Liver (tissue), 9 donors: ENCODE measurements around the gene OR2S2. TPM values are rescaled to one million over a fixed set of nuclear protein-coding genes. Genes with fewer than 3 reads are reported as not detected.

ENCODE experiments used
- DNase-seq: peaks from one replicate; pipeline ENCODE4 v3.0.0-alpha.2; 2017; ENCODE audit warnings: low spot score
- H3K27ac ChIP-seq, 2 donors: one replicate each; pipeline ENCODE4 v1.7.0; 2013; ENCODE audit warnings: inconsistent platforms in 2 of 2, low read length in 2 of 2, control low read depth in 1 of 2, low read depth in 1 of 2, mild to moderate bottlenecking in 1 of 2
- H3K27me3 ChIP-seq, 4 donors: one replicate each; pipeline versions ENCODE4 v1.6.1 to v1.7.0; 2013; ENCODE audit warnings: low read length in 3 of 4, inconsistent platforms in 1 of 4, mild to moderate bottlenecking in 1 of 4, moderate library complexity in 1 of 4; ENCODE audit not compliant: control insufficient read depth in 4 of 4, insufficient read depth in 4 of 4
- H3K36me3 ChIP-seq, 4 donors: one replicate each; pipeline versions ENCODE4 v1.6.1 to v1.7.0; 2013; ENCODE audit warnings: low read length in 3 of 4, mild to moderate bottlenecking in 3 of 4, low read depth in 1 of 4, moderate library complexity in 1 of 4; ENCODE audit not compliant: control insufficient read depth in 4 of 4, insufficient read depth in 3 of 4
- H3K4me1 ChIP-seq, 4 donors: one replicate each; pipeline versions ENCODE4 v1.6.1 to v1.7.0; 2013; ENCODE audit warnings: low read length in 3 of 4, mild to moderate bottlenecking in 3 of 4, moderate library complexity in 1 of 4; ENCODE audit not compliant: control insufficient read depth in 4 of 4, insufficient read depth in 4 of 4
- H3K4me3 ChIP-seq, 3 donors: one replicate each; pipeline versions ENCODE4 v1.6.1 to v1.7.0; 2013; ENCODE audit warnings: low read length in 3 of 3, control low read depth in 1 of 3, low read depth in 1 of 3, mild to moderate bottlenecking in 1 of 3
- H3K9ac ChIP-seq, 2 donors: one replicate each; pipeline ENCODE4 v1.7.0; 2013; ENCODE audit warnings: low read length in 2 of 2, mild to moderate bottlenecking in 2 of 2, moderate library complexity in 2 of 2, control low read depth in 1 of 2, low read depth in 1 of 2
- H3K9me3 ChIP-seq, 4 donors: one replicate each; pipeline versions ENCODE4 v1.6.1 to v1.7.0; 2013; ENCODE audit warnings: low read length in 3 of 4; ENCODE audit not compliant: control insufficient read depth in 4 of 4
- EGR1 ChIP-seq, 2 donors: IDR thresholded peaks; 2 replicates each; pipeline ENCODE4 v1.6.1; 2016 to 2018; ENCODE audit warnings: antibody characterized with exemption in 2 of 2, low read depth in 2 of 2
- GABPA ChIP-seq, 2 donors: IDR thresholded peaks in 1 of 2; conservative IDR thresholded peaks in 1 of 2; 2 replicates each; pipeline ENCODE4 v1.6.1; 2016; ENCODE audit warnings: antibody characterized with exemption in 2 of 2, mild to moderate bottlenecking in 1 of 2, moderate library complexity in 1 of 2
- HNF4A ChIP-seq, 2 donors: conservative IDR thresholded peaks; 2 replicates each; pipeline ENCODE4 v1.6.1; 2016; ENCODE audit warnings: antibody characterized with exemption in 2 of 2, mild to moderate bottlenecking in 2 of 2
- JUND ChIP-seq, 2 donors: IDR thresholded peaks; 2 replicates each; pipeline ENCODE4 v1.6.1; 2016; ENCODE audit warnings: antibody characterized with exemption in 2 of 2
- NR2F2 ChIP-seq: IDR thresholded peaks from 2 replicates; pipeline ENCODE4 v1.6.1; 2016; ENCODE audit warnings: antibody characterized with exemption
- TAF1 ChIP-seq: conservative IDR thresholded peaks from 2 replicates; pipeline ENCODE4 v1.6.1; 2016; ENCODE audit warnings: antibody characterized with exemption, mild to moderate bottlenecking
- WGBS: extraction: QIAGEN DNeasy Blood & Tissue Kit; methylation state at CpG from one replicate; pipeline ENCODE4 v1.1.7; 2013; 5-methylcytosine and 5-hydroxymethylcytosine counted together
- polyA plus RNA-seq, 2 donors: library from polyadenylated mRNA; stranded (reverse) in 1 of 2; unstranded in 1 of 2; fragments of 200-250 nt in 1 of 2; fragments of >200 nt in 1 of 2; fragmentation: Nextera tagmentation in 1 of 2; extraction: Ambion mirVana in 1 of 2; gene quantifications; one replicate each; pipeline versions ENCODE4 v1.2.1 to v1.2.3, GENCODE V29; 2013 to 2015
- total RNA-seq, 2 donors: library from RNA; depleted of rRNA; stranded (reverse); fragments of >200 nt; gene quantifications; one replicate each; pipeline ENCODE4 v1.2.3, GENCODE V29; 2014
- TF ChIP-seq, protein P1 (sequence below): IDR thresholded peaks from 2 replicates; pipeline ENCODE4 v1.6.1; 2016; ENCODE audit warnings: antibody characterized with exemption
- TF ChIP-seq, protein P2 (sequence below): IDR thresholded peaks from 2 replicates; pipeline ENCODE4 v1.6.1; 2016; ENCODE audit warnings: antibody characterized with exemption
- TF ChIP-seq, protein P3 (sequence below): IDR thresholded peaks from 2 replicates; pipeline ENCODE4 v1.6.1; 2016; ENCODE audit warnings: antibody characterized with exemption, mild to moderate bottlenecking
- TF ChIP-seq, protein P4 (sequence below): fragments of 150-350 bp; IDR thresholded peaks from 2 replicates; pipeline ENCODE4 v1.5.1; 2017; ENCODE audit warnings: improper control_type of control experiment, low read depth, low read length; ENCODE audit not compliant: missing input control
- TF ChIP-seq, protein P5 (sequence below): IDR thresholded peaks from 2 replicates; pipeline ENCODE4 v1.6.1; 2016; ENCODE audit warnings: antibody characterized with exemption
- donor health status: healthy.
- donor health status: healthy.
- donor health status: healthy.
- donor health status: healthy.
- donor health status: healthy.

OR2S2 gene
- total and polyA plus RNA-seq, 4 donors = not detected

DNA sequence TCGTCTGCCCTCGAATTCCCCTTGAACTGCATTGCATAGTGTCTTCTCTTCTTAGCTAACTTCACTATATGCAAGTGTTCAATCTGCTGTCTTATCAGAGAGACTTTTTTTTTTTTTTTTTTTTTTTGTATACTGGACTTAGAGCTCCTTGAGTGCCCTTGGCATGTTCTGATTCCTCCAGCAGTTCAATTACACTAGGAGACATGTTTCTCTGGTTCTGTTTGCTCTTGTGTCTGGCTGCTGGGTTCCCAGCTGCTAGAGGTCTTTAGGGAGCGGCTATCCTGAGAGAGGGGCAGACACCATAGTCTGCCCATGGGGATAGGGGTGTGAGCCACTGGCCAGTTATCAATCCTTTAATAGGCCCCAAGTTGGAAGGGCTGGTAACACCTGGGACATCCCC, 13.1 kb downstream of the OR2S2 start:
- H3K9ac ChIP-seq = no peak overlapping the region
- H3K36me3 ChIP-seq = no peaks in the 10 kb centered on the region
- 69% methylated on average over 3 of the region's 3 CpGs for WGBS
- no peaks in the 10 kb centered on the region for H3K9me3 ChIP-seq
- H3K4me3 ChIP-seq = no peak overlapping the region
- H3K27ac ChIP-seq = no peak overlapping the region
- no peaks in the 10 kb centered on the region for H3K27me3 ChIP-seq
- H3K4me1 ChIP-seq = peaks cover 0 to 9% (median 4%) of the 10 kb centered on the region in 4 donors
- DNase-seq = no peak
- TF ChIP-seq GABPA (IDR thresholded peaks at IDR 0.05 in 1 of 2, conservative IDR thresholded peaks at IDR 0.05 in 1 of 2) = no peak
- TF ChIP-seq, protein P1, sequence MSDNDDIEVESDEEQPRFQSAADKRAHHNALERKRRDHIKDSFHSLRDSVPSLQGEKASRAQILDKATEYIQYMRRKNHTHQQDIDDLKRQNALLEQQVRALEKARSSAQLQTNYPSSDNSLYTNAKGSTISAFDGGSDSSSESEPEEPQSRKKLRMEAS = no peak
- no peak for TF ChIP-seq TAF1
- no peak for TF ChIP-seq EGR1 (IDR thresholded peaks at IDR 0.05; ENCODE audit: low read depth in 2 of 2)
- TF ChIP-seq, protein P2, sequence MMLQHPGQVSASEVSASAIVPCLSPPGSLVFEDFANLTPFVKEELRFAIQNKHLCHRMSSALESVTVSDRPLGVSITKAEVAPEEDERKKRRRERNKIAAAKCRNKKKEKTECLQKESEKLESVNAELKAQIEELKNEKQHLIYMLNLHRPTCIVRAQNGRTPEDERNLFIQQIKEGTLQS = no peak
- TF ChIP-seq, protein P3, sequence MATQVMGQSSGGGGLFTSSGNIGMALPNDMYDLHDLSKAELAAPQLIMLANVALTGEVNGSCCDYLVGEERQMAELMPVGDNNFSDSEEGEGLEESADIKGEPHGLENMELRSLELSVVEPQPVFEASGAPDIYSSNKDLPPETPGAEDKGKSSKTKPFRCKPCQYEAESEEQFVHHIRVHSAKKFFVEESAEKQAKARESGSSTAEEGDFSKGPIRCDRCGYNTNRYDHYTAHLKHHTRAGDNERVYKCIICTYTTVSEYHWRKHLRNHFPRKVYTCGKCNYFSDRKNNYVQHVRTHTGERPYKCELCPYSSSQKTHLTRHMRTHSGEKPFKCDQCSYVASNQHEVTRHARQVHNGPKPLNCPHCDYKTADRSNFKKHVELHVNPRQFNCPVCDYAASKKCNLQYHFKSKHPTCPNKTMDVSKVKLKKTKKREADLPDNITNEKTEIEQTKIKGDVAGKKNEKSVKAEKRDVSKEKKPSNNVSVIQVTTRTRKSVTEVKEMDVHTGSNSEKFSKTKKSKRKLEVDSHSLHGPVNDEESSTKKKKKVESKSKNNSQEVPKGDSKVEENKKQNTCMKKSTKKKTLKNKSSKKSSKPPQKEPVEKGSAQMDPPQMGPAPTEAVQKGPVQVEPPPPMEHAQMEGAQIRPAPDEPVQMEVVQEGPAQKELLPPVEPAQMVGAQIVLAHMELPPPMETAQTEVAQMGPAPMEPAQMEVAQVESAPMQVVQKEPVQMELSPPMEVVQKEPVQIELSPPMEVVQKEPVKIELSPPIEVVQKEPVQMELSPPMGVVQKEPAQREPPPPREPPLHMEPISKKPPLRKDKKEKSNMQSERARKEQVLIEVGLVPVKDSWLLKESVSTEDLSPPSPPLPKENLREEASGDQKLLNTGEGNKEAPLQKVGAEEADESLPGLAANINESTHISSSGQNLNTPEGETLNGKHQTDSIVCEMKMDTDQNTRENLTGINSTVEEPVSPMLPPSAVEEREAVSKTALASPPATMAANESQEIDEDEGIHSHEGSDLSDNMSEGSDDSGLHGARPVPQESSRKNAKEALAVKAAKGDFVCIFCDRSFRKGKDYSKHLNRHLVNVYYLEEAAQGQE = no peak
- TF ChIP-seq, protein P4, sequence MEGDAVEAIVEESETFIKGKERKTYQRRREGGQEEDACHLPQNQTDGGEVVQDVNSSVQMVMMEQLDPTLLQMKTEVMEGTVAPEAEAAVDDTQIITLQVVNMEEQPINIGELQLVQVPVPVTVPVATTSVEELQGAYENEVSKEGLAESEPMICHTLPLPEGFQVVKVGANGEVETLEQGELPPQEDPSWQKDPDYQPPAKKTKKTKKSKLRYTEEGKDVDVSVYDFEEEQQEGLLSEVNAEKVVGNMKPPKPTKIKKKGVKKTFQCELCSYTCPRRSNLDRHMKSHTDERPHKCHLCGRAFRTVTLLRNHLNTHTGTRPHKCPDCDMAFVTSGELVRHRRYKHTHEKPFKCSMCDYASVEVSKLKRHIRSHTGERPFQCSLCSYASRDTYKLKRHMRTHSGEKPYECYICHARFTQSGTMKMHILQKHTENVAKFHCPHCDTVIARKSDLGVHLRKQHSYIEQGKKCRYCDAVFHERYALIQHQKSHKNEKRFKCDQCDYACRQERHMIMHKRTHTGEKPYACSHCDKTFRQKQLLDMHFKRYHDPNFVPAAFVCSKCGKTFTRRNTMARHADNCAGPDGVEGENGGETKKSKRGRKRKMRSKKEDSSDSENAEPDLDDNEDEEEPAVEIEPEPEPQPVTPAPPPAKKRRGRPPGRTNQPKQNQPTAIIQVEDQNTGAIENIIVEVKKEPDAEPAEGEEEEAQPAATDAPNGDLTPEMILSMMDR = no peak
- TF ChIP-seq, protein P5, sequence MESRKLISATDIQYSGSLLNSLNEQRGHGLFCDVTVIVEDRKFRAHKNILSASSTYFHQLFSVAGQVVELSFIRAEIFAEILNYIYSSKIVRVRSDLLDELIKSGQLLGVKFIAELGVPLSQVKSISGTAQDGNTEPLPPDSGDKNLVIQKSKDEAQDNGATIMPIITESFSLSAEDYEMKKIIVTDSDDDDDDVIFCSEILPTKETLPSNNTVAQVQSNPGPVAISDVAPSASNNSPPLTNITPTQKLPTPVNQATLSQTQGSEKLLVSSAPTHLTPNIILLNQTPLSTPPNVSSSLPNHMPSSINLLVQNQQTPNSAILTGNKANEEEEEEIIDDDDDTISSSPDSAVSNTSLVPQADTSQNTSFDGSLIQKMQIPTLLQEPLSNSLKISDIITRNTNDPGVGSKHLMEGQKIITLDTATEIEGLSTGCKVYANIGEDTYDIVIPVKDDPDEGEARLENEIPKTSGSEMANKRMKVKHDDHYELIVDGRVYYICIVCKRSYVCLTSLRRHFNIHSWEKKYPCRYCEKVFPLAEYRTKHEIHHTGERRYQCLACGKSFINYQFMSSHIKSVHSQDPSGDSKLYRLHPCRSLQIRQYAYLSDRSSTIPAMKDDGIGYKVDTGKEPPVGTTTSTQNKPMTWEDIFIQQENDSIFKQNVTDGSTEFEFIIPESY = no peak
- no peak for TF ChIP-seq HNF4A (conservative IDR thresholded peaks at IDR 0.05)

DNA sequence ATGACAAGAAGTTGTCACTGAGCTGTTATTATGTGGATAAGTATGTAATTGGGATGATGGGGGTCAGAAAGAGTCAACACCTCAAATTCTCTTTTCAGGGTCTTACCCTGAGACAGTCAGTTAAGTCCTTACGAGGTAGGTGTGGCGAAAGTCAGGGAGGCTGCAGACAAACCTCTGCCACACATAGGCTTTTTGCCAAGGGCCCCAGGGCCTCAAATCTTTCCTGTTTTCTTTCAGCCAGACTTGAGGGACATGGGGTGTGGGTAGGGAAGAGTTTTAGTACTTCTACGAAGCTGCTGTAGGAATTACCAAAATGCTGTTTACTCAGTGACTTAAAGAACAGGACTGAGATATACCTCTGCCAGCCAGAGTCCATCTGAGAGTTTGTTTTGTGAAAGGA, 13.8 kb downstream of the OR2S2 start:
- Histone ChIP-seq H3K4me3 (no peak overlapping the region), H3K27me3 (no peaks in the 10 kb centered on the region), H3K36me3 (no peaks in the 10 kb centered on the region), H3K9me3 (no peaks in the 10 kb centered on the region), H3K27ac (no peak overlapping the region), H3K9ac (no peak overlapping the region), H3K4me1 (peaks cover 0 to 9% (median 4%) of the 10 kb centered on the region in 4 donors)
- WGBS = 91% methylated on average over 3 of the region's 3 CpGs
- no peak for DNase-seq
- TF ChIP-seq JUND (IDR thresholded peaks at IDR 0.05) (no peak), NR2F2 (no peak), HNF4A (conservative IDR thresholded peaks at IDR 0.05) (no peak)
- TF ChIP-seq, protein P5 = no peak
- TF ChIP-seq, protein P4 = no peak
- TF ChIP-seq, protein P3 = no peak
